ENCODE results near the gene CPSF3.

Gene CPSF3

DNA sequence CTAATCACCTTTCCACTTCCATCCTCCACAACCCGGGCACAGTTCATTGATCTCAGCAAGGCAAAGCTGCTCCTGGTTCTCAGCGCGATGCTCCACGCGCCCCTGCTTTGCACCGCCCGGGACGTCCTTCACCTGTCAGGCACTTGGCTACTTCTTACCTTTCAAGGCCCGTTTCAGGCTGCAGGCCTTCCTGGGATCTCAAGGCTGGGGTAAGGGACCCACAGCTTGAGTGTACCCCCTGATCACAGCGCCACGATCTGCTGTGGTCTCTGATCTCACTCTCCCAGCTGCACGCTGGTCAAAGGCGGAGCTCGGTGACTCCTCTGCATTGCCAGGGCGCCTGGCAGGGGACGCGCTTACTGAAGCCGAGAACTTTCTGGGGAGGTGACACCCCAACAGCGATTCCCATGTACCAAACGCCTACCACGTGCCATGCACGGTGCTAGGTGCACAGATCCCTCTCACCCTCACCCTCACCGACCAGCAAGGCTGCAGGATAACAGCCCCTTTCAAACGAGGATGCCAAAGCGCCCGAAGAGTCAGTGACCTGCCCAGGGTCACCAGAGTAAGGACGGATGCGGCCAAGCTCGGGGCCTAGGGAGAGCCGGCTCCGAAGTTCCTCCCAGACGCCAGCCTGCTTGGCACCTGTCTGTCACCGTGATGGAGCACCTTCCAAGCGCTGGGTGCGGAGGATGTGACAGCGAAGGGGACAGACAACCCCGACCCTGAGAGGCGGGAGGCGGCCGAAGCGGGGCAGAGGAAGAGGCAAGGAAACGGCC lies 944 bp upstream of the CPSF3 start:
- peak; percentile 21 to 26 for ATAC-seq

DNA sequence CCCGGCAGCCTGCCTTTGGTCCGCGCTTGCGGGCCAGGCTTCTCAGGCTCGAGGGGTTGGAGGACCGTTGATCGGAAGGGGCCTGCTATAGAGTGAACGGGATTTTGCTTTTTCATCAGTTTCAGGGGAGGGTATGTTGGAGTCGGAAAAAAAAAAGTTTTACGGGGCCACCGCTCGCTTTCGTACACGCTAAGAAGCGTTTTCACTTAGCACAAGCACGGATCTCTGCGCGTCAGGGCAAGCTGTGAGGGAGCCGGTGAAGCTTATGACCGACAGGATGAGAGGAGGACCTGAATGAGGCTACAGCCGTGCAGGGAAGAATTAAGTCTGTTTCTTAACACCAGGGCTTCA lies 443 bp downstream of the CPSF3 start:
- ATAC-seq, result peak; percentile 4 to 8

DNA sequence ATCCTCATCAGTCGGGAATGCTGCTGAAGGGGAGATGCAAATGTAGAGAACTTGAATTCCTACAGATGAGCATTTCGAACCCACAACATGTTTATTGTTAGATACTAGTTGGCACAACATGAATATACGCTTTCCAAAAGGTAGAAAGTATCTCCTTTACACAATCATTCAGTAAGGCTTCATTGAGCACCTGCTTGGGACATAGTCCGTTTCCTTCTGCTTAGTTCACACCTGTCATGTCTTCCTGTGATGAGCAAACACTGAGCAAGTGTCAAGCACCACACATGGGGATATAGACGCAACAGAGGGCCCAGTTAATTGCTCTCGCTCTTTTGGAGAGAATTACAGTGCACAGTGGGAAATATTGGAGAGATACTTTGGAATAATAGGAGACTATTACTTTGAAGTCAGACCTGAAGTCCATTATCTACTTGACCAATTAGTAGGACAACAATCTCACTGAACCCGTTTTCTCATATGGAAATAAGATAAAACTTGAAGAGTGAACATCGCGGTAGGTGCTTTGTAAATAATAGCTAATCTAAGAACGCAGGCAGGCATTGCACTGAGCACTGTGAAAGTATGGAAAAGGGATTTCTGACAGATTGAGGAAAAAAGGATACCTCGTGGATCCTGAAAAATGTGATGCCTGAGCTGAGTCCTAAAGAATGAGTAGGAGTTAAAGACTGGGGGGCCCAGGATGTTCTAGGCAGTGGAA lies 1.2 kb downstream of the CPSF3 start:
- ATAC-seq, result no peak

DNA sequence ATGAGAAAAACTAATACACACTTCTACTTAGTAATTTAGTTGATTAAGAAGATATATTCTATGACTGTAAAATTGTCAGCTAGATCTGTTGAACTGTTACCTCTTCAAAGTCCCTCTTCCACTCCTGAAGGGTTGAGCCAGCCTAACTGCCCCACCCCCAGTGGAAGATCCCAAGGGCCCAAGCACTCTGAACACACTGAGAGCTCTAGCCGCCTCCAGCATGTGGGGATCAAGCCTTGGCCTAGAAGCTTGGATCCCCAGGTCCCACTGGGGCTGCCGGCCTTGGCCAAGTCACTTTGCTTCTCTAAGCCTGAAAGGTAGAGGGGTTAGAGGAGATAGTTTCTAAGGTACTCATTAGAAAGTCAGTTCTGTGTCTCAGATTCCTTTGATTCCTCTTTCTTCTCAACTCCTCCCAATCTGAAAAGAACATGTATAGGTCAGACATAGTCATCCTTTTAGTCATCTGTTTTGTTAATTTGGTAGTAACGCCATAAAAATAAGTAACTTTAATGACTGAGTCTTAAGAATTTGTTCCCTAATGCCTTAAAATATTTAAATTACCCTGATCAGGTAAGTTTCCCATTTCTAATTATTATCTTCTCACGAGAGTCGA lies 5.6 kb downstream of the CPSF3 start:
- ATAC-seq, result no peak

DNA sequence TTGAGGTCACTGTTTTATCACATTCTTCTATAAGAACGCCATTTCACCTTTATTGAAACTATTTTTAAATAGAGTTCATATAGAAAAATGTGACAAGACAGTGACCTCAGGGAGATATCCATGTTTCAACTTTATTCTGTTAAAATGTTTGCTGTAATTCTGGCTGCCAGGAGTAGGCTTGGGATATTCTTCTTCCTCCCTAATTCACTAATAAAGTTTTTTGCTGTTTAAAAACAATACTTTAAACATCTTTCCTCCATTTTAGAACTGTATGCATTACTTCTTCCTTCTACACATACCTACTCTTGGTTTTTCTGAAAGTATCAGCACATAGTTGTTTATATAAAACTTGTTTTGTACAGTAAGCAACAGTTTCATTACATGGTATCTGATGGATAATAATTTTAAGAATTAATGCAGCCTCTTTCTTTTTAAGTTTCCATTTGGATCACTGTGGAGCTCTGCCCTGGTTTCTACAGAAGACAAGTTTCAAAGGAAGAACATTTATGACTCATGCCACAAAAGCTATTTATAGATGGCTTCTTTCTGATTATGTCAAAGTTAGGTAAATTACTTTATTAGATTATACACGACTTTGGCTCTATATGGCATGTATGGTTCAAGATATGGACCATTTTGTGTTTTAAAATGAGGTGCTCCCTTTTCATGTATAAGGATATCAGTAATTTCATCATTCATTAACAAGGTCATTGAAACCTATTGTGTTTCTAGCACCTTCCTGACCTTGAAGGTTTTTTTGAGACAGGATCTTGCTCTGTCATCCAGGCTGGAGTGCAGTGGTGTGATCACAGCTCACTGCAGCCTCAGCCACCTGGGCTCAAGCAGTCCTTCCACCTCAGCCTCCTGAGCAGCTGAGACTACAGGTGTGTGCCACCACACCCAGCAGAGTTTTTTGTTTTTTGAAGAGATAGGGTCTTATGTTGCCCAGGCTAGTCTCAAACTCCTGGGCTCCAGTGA lies 7.2 kb downstream of the CPSF3 start:
- peak; percentile 72 to 81 for ATAC-seq

DNA sequence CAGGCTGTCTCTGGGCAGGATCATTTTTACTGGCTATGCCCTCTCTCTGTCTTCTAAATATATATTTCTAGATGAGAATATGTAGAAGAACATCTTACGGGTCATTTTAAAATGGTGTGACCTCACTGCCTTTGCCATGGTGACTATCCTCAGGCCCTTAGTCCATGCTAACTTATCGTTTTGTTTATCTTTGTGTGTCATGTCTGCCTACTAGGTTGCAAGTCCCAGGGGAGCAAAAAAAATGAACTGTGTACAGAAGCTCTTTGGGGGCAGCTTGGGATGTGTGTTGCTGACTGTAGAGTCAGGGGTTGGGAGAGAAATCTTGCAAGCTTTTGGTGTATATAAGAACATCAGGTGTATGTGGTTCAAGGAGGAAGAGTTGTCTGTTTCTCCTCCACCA lies 11.0 kb downstream of the CPSF3 start:
- no peak for ATAC-seq

DNA sequence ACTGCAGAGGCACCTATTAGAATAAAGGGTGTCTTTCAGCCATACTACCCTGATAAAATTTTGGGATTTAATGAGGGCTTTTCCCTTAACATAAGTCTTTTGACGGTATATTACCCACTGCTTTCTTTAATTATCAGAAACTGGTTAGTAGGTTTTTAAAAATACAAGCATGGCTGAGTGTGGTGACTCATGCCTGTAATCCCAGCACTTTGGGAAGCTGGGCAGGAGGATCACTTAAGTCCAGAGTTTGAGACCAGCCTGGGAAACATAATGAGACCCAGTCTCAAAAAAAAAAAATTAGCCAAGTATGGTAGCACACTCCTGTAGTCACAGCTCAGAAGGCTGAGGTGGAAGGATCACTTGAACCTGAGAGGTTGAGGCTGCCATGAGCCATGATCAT lies 16.1 kb downstream of the CPSF3 start:
- ATAC-seq, result no peak

DNA sequence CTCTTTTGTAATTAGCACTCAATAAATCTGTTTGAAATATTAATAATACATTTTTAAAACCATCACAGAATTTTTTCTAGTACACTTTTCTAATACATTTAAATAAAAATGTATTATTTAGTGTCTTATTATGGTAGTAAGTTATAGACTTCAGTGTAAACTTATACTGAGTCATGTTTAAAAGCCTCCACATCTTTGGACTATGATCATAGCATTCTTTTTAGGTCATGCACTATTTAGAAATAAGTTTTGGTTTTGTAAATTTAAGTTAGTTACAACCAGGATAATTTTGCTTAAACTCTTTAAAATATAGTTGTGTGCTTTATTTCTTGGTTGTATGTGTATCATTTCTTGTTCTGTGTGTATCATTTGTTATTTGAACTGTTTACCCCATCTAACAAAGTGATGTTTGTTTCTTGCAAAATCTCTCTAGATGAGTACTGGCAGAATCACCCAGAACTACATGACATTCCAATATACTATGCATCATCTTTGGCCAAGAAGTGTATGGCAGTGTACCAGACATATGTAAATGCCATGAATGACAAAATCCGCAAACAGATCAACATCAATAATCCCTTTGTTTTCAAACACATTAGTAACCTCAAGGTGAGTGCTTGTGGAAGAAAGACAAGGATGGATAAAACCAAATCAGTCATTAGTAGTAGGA lies 16.7 kb downstream of the CPSF3 start:
- ATAC-seq, result no peak

DNA sequence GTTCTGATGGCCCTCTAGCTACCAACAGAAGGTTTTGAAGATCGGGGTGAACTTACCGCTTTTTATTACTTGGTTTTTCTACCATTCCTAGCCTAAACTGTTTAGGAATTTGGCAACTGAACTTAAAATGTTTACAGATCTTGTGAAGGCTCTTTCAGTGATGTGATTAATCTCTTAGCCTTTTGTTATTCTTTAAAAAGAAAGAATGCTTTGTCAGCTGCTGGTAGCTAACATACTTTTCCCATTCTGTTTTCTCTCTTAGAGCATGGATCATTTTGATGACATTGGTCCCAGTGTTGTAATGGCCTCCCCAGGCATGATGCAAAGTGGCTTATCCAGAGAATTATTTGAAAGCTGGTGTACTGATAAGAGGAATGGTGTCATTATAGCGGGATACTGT lies 18.1 kb downstream of the CPSF3 start:
- ATAC-seq, result no peak

DNA sequence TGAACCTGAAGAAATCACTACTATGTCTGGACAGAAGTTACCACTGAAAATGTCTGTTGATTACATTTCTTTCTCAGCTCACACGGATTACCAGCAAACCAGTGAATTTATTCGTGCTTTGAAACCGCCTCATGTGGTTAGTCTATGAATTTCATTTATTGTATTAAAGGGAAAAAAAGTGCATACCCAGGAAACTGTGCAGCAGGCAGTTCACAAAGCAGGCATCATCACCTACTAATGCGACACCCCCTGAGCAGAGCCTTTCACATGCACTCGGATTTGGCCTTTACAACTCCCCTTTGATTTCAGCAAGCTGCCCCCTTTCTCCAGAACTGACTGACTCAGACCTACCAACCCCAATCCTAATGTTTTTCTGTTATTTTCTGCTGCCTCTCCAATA lies 20.1 kb downstream of the CPSF3 start:
- no peak for ATAC-seq

DNA sequence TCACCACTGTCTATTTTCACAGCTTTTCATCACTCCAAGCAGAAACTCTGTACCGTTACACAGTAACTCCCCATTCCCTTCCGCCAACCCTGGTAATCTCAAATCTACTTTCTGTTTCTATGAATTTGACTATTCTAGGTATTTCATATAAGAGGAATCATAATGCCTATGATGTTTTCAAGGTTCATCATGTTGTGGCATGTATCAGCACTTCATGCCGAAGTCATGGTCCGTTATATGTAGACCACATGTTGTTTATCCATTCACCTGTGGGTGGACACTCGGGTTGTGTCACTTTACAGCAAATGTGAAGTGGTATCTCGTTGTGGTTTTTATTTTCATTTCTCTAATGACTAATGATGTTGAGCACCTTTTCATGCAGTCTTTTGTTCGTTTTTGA lies 21.6 kb downstream of the CPSF3 start:
- ATAC-seq, result peak; percentile 90 to 94

DNA sequence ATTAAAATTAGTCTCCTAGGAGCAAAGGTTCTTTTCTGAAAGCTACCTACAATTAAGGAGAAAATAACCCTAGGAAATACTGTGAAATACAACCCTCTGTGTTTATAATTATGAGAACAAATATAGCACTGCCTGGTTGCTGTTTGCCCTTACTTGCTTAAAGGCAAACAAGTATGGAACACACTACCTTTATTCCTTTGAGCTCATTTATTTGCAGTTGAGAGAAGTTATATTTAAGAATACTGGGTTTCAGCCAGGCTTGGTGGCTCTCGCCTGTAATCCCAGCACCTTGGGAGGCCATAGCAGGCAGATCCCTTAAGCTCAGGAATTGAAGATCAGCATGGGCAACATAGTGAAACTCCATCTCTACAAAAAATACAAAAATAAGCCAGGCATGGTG lies 27.8 kb downstream of the CPSF3 start:
- ATAC-seq, result no peak

DNA sequence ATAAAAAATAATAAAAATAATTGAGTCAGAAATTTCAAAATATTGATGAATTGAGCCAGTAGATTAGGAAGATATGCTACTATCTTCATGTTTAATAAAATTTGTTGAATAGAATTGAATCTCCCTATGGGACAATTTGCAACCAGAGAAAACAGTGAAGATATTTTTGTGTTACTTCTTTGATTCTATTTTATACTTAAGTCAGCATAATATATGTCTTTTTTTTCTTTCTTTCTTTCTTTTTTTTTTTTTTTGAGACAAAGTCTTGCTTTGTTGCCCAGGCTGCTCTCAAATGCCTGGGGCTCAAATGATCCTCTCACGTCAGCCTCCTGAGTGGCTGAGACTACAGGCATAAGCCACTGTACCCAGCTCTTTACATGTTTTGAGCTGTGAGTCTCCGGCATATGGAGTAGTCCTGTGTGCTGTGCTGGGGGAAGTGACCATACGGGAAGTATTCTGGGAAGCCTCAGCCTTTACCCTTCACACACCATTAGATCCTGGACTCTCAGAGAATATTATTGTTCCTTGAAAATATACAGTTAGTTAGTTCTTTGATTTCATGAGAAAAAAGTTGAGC lies 37.1 kb downstream of the CPSF3 start:
- no peak for ATAC-seq

DNA sequence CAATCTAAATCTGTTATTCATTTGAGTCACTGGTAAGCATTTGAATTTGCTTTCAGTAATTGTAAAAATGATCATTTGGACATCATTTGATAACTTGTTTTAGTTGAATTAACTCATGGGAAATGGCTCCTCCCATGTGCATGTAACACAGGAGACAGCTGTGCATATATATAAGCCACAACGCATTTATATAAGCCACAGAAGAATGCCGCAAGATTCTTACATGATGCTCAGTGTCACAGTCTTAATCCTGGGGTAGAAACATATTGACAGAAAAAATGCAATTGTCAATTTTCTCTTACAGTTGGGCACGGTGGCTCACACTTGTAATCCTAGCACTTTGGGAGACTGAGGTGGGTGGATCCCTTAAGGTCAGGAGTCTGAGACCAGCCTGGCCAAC lies 37.6 kb downstream of the CPSF3 start:
- ATAC-seq, result no peak

DNA sequence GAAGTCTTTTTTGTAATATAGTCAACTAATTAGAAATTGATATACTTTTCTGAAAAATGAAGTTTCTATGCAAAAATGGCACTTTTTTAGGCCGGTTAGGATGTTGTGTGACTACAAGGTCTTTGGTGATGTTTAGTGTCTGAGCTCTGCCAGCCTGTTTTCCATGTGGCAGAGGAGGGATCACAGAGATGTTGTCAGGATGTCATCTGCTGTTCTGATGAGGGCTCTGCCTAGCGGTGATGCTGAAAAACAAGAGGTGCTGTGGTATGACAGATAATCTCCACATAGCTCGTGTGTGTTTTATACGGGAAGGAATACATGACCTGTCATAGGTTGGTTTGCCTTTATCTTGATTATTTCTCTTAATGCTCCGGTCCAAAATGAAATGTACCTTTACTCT lies 38.9 kb downstream of the CPSF3 start:
- ATAC-seq, result no peak

DNA sequence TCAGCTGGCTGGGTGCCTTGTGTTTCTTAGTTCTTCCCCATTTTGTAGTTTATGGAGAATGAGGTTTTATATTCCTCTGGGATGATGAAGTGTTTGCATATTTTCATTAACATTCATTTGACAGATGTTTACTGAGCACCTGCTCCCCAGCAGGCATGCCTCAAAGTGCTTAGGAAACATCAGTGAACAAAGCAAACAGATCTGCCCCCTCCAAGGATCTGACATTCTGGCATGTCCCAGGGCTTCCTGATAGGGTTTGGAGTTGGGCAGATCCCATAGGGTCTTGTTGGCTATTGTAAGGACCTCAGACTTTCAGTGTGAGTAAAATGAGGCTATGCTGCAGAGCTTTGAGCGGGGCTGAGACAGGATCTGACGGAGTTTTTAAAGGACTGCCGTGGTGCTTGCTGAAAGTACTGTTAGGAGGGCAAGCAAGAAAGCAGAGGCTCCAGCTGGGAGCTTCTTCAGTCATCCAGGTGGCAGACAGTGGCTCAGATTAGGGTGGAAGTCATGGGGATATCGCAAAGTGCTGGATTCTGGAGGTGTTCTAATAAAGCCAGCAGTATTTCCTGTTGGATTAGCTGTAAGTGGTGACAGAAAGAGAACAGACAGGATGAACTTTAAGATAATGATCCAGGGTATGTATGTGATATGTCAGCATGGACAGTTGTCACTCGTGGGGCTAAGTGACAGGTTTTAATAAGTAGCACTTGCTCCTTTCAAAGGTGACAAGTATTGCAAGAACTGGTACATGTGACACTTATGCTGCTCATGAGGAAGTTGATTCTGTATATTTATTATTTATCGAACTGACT lies 39.6 kb downstream of the CPSF3 start:
- ATAC-seq, result no peak

DNA sequence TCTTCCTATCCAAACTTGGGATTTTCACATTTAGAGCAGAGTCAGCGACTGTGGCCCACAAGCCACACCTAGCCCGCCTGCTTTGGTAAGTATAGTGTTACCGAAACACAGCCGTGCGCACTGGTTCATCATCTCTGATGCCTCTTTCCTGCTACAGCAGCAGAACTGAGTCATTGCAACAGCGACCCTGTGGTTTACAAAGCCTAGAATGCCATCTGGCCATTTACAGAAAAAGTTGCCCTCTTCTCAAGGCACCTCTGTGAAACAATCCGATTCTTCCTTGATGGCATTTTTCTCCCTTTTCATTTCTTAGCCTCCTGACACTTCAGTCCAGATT lies 40.2 kb downstream of the CPSF3 start:
- ATAC-seq, result peak; percentile 67 to 77

DNA sequence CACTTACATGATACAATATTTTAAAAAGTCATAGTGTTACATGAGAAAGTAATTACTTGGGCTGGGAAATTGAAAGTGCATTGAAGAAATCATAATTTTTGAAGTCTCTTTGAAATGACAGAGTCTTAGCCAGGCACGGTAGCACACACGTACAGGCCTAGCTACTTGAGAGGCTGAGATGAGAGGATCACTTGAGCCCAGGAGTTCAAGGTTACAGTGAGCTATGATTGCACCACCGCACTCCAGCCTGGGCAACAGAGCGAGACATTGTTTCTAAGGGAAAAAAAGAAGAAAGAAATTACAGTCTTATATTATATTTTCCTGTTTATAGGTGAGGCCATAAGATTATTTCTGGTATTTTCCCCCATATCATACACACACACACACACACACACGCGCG lies 41.7 kb downstream of the CPSF3 start:
- ATAC-seq, result no peak

DNA sequence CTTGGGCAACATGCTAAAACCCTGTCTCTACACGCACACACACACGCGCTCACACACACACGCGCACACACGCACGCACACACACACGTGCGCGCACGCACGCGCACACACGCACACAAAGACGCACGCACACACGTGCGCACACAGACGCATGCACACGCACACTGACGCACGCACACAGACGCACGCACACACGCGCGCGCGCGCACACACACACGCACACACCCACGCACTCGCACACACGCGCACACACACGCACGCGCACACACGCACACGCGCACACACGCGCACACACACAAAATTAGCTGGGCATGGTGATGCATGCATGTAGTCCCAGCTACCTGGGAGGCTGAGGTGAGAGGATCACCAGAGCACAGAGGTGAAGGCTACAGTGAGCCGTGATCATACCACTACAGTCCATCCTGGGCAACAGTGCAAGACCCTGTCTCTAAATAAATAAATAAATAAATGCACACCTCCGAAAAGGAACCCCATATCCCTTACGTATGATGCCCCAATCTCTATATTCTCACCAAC lies 42.8 kb downstream of the CPSF3 start:
- ATAC-seq, result no peak

DNA sequence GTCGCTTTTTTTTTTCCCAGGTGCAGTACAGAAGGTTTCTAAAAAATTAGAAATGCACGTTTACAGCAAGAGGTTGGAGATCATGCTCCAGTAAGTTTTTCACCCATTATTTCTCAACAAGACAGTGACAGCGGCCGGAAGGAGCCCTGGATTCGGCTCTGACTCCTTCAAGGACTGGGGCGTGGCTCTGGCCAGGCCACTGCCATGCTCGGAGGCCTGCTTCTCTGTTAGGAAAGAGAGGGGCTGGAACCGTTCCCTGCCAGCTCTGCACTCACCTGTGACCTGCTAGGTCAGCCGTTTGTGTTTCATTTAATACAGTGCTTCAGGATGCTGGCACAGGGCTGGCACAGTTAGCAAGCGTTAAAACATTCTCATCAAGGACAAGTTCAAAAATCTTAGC lies 44.2 kb downstream of the CPSF3 start:
- no peak for ATAC-seq

DNA sequence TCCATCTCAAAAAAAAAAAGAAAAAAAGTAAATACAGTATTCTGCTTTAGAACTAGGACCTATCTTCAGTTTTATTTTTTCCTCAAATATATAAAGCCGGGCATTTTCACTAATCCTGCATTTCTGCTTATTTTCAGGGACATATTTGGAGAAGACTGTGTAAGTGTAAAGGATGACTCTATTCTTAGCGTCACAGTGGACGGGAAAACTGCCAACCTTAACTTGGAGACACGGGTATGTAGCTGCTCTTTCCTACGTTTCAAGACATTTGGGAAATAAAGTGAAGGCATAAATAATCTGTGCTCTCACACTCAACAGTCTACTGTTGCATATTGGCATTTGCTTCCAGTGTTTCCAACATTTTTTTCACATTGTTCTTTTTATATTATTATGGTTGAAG lies 47.8 kb downstream of the CPSF3 start:
- no peak for ATAC-seq

Measured in activated CD4-positive, CD25-positive, alpha-beta regulatory T cell treated with anti-CD3 and anti-CD28 coated beads, Interleukin-2, amount 50 U/mL, for 24 hours (primary cell).